Left lung (tissue), 10 donors: ENCODE measurements around the gene PER1. TPM values are rescaled to one million over a fixed set of nuclear protein-coding genes. Genes with fewer than 3 reads are reported as not detected.

Experiments
- ATAC-seq: fragments of 200-7000 bp; cut with Tn5 transposase; one replicate; pipeline ENCODE4 v1.9.1; 2020; ENCODE audit warnings: moderate library complexity
- DNase-seq, 4 donors: peaks; one replicate each; pipeline ENCODE4 v3.0.0-alpha.2; 2013 to 2020
- H3K27ac ChIP-seq, 2 donors: fragments of 200-600 bp; sonication (generic) in 1 of 2; one replicate each; pipeline versions ENCODE4 v1.5.0 to v1.8.0; 2020 to 2021
- H3K27me3 ChIP-seq, 2 donors: fragments of 200-600 bp; sonication (generic) in 1 of 2; one replicate each; pipeline versions ENCODE4 v1.5.0 to v1.8.0; 2020 to 2021
- H3K36me3 ChIP-seq, 2 donors: fragments of 200-600 bp; sonication (generic) in 1 of 2; one replicate each; pipeline versions ENCODE4 v1.5.0 to v1.8.0; 2020 to 2021
- H3K4me1 ChIP-seq, 2 donors: fragments of 200-600 bp; one replicate each; pipeline ENCODE4 v1.8.0; 2021
- H3K4me3 ChIP-seq, 2 donors: fragments of 200-600 bp; sonication (generic) in 1 of 2; one replicate each; pipeline versions ENCODE4 v1.5.0 to v1.8.0; 2020 to 2021; ENCODE audit warnings: mild to moderate bottlenecking in 1 of 2
- H3K9me3 ChIP-seq, 2 donors: fragments of 200-600 bp; sonication (generic) in 1 of 2; one replicate each; pipeline versions ENCODE4 v1.5.0 to v1.8.0; 2020 to 2021
- intact Hi-C, 2 donors: fragments of 100-400 bp; cut with DNase I; formaldehyde crosslinking; loops; one replicate each; pipeline versions ENCODE4 v1.11.2 to v1.14.2; 2022
- polyA plus RNA-seq, 6 donors: library from polyadenylated mRNA; unstranded; fragments of 120-200 nt; gene quantifications; one replicate each; pipeline ENCODE4 v1.2.1, GENCODE V29; 2013; ENCODE audit not compliant: insufficient read length in 6 of 6
- total RNA-seq, 2 donors: library from RNA; stranded (reverse); fragmentation: NEBNext Ultra II Directional; extraction: Animal tissue kit (Norgen Biotek cat#: 25700); gene quantifications; one replicate each; pipeline ENCODE4 v1.2.1, GENCODE V29; 2021
- TF ChIP-seq, protein P1 (sequence below), 2 donors: fragments of 200-600 bp; sonication (generic) in 1 of 2; IDR thresholded peaks; one replicate each; pipeline versions ENCODE4 v1.5.0 to v1.8.0; 2021; ENCODE audit warnings: antibody characterized with exemption in 2 of 2
- donor health status: DM: no; HTN: yes; CAD: no.
- donor health status: DM: no; HTN: no; CAD: no.

Gene PER1
- total and polyA plus RNA-seq, 8 donors = 28.0 to 111 (median 61.2) TPM

DNA sequence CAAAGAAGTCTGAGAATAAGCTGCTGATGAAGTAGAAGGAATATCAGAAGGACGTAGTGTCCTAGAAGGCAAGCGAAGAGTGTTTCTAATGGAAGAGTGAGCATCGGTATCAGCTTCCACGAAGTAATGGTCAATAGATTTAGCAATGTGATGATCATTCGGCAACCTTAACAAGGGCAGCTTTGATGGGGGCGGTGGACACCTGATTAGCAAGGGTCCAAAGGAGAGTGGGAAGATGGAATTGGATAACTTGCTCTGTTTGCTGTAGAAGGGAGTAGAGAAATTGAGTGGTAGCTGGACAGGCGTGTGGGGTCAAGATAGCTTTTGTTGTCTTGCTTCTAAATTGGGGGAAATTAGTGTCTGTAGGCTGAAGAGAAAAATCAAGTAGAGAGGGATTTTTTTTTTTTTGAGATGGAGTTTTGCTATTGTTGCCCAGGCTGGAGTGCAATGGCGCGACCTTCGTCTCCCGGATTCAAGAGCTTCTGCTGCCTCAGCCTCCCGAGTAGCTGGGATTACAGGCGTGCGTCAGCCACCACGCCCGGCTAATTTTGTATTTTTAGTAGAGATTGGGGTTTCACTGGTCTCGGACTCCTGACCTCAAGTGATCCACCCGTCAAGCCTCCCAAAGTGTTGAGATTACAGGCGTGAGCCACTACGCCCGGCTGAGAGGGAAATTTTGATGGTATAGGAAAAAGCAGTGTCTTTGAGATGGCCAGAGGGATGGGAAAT, 14.4 kb downstream of the PER1 start:
- H3K27ac ChIP-seq = peak overlapping the region; percentile 70 to 88
- intact Hi-C loops = no loop called here
- no peaks in the 10 kb centered on the region for H3K27me3 ChIP-seq
- H3K4me1 ChIP-seq = peaks cover 6 to 29% of the 10 kb centered on the region in 2 donors
- ATAC-seq (no peak), DNase-seq (peak in 2 of 4 donors; percentile 33 to 47)
- TF ChIP-seq, protein P1, sequence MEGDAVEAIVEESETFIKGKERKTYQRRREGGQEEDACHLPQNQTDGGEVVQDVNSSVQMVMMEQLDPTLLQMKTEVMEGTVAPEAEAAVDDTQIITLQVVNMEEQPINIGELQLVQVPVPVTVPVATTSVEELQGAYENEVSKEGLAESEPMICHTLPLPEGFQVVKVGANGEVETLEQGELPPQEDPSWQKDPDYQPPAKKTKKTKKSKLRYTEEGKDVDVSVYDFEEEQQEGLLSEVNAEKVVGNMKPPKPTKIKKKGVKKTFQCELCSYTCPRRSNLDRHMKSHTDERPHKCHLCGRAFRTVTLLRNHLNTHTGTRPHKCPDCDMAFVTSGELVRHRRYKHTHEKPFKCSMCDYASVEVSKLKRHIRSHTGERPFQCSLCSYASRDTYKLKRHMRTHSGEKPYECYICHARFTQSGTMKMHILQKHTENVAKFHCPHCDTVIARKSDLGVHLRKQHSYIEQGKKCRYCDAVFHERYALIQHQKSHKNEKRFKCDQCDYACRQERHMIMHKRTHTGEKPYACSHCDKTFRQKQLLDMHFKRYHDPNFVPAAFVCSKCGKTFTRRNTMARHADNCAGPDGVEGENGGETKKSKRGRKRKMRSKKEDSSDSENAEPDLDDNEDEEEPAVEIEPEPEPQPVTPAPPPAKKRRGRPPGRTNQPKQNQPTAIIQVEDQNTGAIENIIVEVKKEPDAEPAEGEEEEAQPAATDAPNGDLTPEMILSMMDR (IDR thresholded peaks at IDR 0.05) = no peak
- H3K36me3 ChIP-seq = peaks cover 0 to 36% of the 10 kb centered on the region in 2 donors
- no peaks in the 10 kb centered on the region for H3K9me3 ChIP-seq
- peak overlapping the region in 1 of 2 donors; percentile 6 for H3K4me3 ChIP-seq

DNA sequence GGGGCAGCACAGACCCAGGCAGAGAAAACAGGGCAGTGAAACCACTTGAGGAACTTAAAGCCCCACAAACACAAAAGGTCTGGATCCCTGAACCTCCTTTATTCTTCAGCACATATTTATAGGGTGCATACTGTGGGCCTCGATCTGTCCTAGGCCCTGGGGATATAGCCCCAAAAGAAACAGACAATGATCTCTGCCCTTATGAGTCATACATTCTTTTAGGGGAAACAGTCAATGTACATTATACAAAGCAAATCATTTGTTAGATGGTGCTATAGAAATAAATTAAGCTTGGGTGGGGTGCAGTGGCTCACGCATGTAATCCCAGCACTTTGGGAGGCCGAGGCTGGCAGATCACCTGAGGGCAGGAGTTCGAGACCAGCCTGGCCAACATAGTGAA, 18.3 kb downstream of the PER1 start:
- Histone ChIP-seq H3K36me3 (no peaks in the 10 kb centered on the region), H3K4me1 (peaks cover 6 to 13% of the 10 kb centered on the region in 2 donors), H3K4me3 (no peak overlapping the region), H3K9me3 (no peaks in the 10 kb centered on the region), H3K27ac (no peak overlapping the region), H3K27me3 (peaks cover 0 to 26% of the 10 kb centered on the region in 2 donors)
- DNase-seq = no peak
- no peak for ATAC-seq
- TF ChIP-seq, protein P1 (IDR thresholded peaks at IDR 0.05) = no peak
- intact Hi-C loops = no loop called here

GRCh38 chr17:8133399-8133798, 18.8 kb downstream of the PER1 start:
- ATAC-seq (no peak), DNase-seq (peak in 1 of 4 donors; percentile 29)
- Histone ChIP-seq H3K27ac (no peak overlapping the region), H3K27me3 (peaks cover 0 to 32% of the 10 kb centered on the region in 2 donors), H3K4me3 (no peak overlapping the region), H3K9me3 (no peaks in the 10 kb centered on the region), H3K36me3 (no peaks in the 10 kb centered on the region), H3K4me1 (peaks cover 5 to 8% of the 10 kb centered on the region in 2 donors)
- intact Hi-C loops = no loop called here
- TF ChIP-seq, protein P1 (IDR thresholded peaks at IDR 0.05) = no peak

- ATAC-seq (peak; percentile 80), DNase-seq (no peak)
- Histone ChIP-seq H3K27ac (peak overlapping the region in 1 of 2 donors; percentile 26), H3K4me3 (no peak overlapping the region), H3K36me3 (no peaks in the 10 kb centered on the region), H3K27me3 (peaks cover 0 to 46% of the 10 kb centered on the region in 2 donors), H3K4me1 (peaks cover 0 to 8% of the 10 kb centered on the region in 2 donors), H3K9me3 (no peaks in the 10 kb centered on the region)
- TF ChIP-seq, protein P1 (IDR thresholded peaks at IDR 0.05) = no peak
- intact Hi-C loops = no loop called here
These were observed 20.3 kb downstream of the PER1 start for GRCh38 chr17:8131844-8132441.

DNA sequence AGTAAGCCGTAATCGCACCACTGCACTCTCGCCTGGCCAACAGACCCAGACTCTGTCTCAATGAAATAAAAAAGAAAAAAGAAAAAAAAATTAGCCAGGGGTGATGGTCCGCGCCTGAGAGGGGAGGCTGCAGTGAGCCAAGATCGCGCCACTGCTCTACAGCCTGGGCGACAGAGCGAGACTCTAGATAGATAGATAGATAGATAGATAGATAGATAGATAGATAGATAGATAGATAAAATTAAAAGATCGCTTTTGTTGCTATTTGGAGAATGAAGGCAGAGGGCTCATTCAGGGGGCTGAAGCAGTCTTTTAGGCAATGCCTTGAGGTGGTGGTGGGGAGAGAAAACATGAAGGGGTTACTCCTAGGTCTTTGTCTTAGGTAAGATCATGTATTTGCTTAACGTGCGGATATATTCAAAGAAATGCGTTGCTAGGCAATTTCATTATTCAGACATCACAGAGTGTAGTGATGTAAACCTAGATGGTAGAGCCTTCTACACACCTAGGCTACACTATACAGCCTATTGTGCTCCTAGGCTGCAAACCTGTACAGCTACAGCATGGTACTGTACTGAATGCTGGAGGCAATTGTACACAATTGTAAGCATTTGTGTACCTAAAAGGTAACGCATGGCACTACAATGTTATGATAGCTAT, 23.9 kb downstream of the PER1 start:
- TF ChIP-seq, protein P1 (IDR thresholded peaks at IDR 0.05) = no peak
- Histone ChIP-seq H3K36me3 (no peaks in the 10 kb centered on the region), H3K9me3 (no peaks in the 10 kb centered on the region), H3K4me1 (peaks cover 20 to 45% of the 10 kb centered on the region in 2 donors), H3K4me3 (no peak overlapping the region), H3K27me3 (peaks cover 18 to 83% of the 10 kb centered on the region in 2 donors), H3K27ac (no peak overlapping the region)
- intact Hi-C loops = loop anchor here in 1 of 2 donors (10.0 kb wide), 1 partner anchor 57 kb away; no protein-coding TSS in a partner anchor
- DNase-seq (peak in 1 of 4 donors; percentile 8), ATAC-seq (no peak)
